HEK293 (cell line): Measurements from ENCODE around the gene RAI14.

Source experiments
- REPIN1 ChIP-seq: fragments of 450-650 bp; formaldehyde crosslinking; IDR thresholded peaks from 2 replicates; pipeline ENCODE4 v1.5.1; 2017; ENCODE audit warnings: missing biosample characterization, missing genetic modification characterization, low read depth
- SCRT1 ChIP-seq: fragments of 450-650 bp; formaldehyde crosslinking; IDR thresholded peaks from 2 replicates; pipeline ENCODE4 v1.5.1; 2016; ENCODE audit warnings: missing biosample characterization, missing genetic modification characterization, borderline replicate concordance
- SETDB1 ChIP-seq: IDR thresholded peaks from one replicate; pipeline ENCODE4 v1.6.1; 2017; ENCODE audit warnings: mild to moderate bottlenecking, low read length, moderate library complexity, mixed read lengths; ENCODE audit not compliant: insufficient read length
- ZBTB20 ChIP-seq: fragments of 450-650 bp; formaldehyde crosslinking; IDR thresholded peaks from 2 replicates; pipeline ENCODE4 v1.5.1; 2016; ENCODE audit warnings: missing biosample characterization, missing genetic modification characterization
- ZBTB7A ChIP-seq: fragments of 450-650 bp; formaldehyde crosslinking; IDR thresholded peaks from 2 replicates; pipeline ENCODE4 v1.5.1; 2016; ENCODE audit warnings: low read depth, missing biosample characterization, missing genetic modification characterization
- ZBTB8A ChIP-seq: fragments of 450-650 bp; formaldehyde crosslinking; IDR thresholded peaks from 2 replicates; pipeline ENCODE4 v1.5.1; 2016; ENCODE audit warnings: missing biosample characterization, missing genetic modification characterization
- ZEB2 ChIP-seq: fragments of 450-650 bp; formaldehyde crosslinking; IDR thresholded peaks from 2 replicates; pipeline ENCODE4 v1.5.1; 2016; ENCODE audit warnings: missing biosample characterization, missing genetic modification characterization
- ZFHX2 ChIP-seq: fragments of 450-650 bp; formaldehyde crosslinking; conservative IDR thresholded peaks from 2 replicates; pipeline ENCODE4 v1.5.1; 2016; ENCODE audit warnings: missing biosample characterization, missing genetic modification characterization
- ZFP3 ChIP-seq: fragments of 450-650 bp; formaldehyde crosslinking; IDR thresholded peaks from 2 replicates; pipeline ENCODE4 v1.5.1; 2016; ENCODE audit warnings: low read depth, missing biosample characterization, missing genetic modification characterization
- ZFP41 ChIP-seq: fragments of 450-650 bp; formaldehyde crosslinking; IDR thresholded peaks from 2 replicates; pipeline ENCODE4 v1.5.1; 2016; ENCODE audit warnings: missing biosample characterization, missing genetic modification characterization, borderline replicate concordance
- ZFP69B ChIP-seq: fragments of 450-650 bp; formaldehyde crosslinking; IDR thresholded peaks from 2 replicates; pipeline ENCODE4 v1.5.1; 2016; ENCODE audit warnings: missing biosample characterization, missing genetic modification characterization
- ZNF114 ChIP-seq: fragments of 450-650 bp; formaldehyde crosslinking; IDR thresholded peaks from 2 replicates; pipeline ENCODE4 v1.5.0; 2017; ENCODE audit warnings: missing biosample characterization, missing genetic modification characterization
- ZNF155 ChIP-seq: fragments of 450-650 bp; formaldehyde crosslinking; IDR thresholded peaks from 2 replicates; pipeline ENCODE4 v1.5.1; 2016; ENCODE audit warnings: missing biosample characterization, missing genetic modification characterization
- ZNF169 ChIP-seq: fragments of 450-650 bp; formaldehyde crosslinking; IDR thresholded peaks from 2 replicates; pipeline ENCODE4 v1.5.1; 2016; ENCODE audit warnings: missing biosample characterization, missing genetic modification characterization
- ZNF174 ChIP-seq: fragments of 450-650 bp; formaldehyde crosslinking; IDR thresholded peaks from 2 replicates; pipeline ENCODE4 v1.5.0; 2017; ENCODE audit warnings: missing biosample characterization, mild to moderate bottlenecking, missing genetic modification characterization
- ZNF184 ChIP-seq: fragments of 450-650 bp; IDR thresholded peaks from 2 replicates; pipeline ENCODE4 v1.5.1; 2018; ENCODE audit warnings: missing biosample characterization, mild to moderate bottlenecking, missing genetic modification characterization
- ZNF19 ChIP-seq: fragments of 450-650 bp; formaldehyde crosslinking; IDR thresholded peaks from 2 replicates; pipeline ENCODE4; 2016; ENCODE audit warnings: missing biosample characterization, missing genetic modification characterization, low read depth
- ZNF221 ChIP-seq: fragments of 450-650 bp; formaldehyde crosslinking; IDR thresholded peaks from 2 replicates; pipeline ENCODE4 v1.5.1; 2017; ENCODE audit warnings: missing biosample characterization, missing genetic modification characterization, borderline replicate concordance
- ZNF24 ChIP-seq: fragments of 450-650 bp; formaldehyde crosslinking; IDR thresholded peaks from 2 replicates; pipeline ENCODE4 v1.5.1; 2016; ENCODE audit warnings: missing biosample characterization, missing genetic modification characterization
- ZNF341 ChIP-seq: fragments of 450-650 bp; formaldehyde crosslinking; IDR thresholded peaks from 2 replicates; pipeline ENCODE4; 2016; ENCODE audit warnings: low read depth, missing biosample characterization, missing genetic modification characterization
- ZNF394 ChIP-seq: fragments of 450-650 bp; formaldehyde crosslinking; IDR thresholded peaks from 2 replicates; pipeline ENCODE4 v1.5.1; 2016; ENCODE audit warnings: missing biosample characterization, missing genetic modification characterization, mild to moderate bottlenecking, moderate library complexity, borderline replicate concordance
- ZNF404 ChIP-seq: fragments of 450-650 bp; formaldehyde crosslinking; IDR thresholded peaks from 2 replicates; pipeline ENCODE4 v1.5.1; 2017; ENCODE audit warnings: missing biosample characterization, missing genetic modification characterization
- ZNF423 ChIP-seq: fragments of 450-650 bp; formaldehyde crosslinking; IDR thresholded peaks from 2 replicates; pipeline ENCODE4 v1.5.1; 2016; ENCODE audit warnings: missing biosample characterization, missing genetic modification characterization
- ZNF48 ChIP-seq: fragments of 450-650 bp; formaldehyde crosslinking; IDR thresholded peaks from 2 replicates; pipeline ENCODE4 v1.5.1; 2016; ENCODE audit warnings: missing biosample characterization, missing genetic modification characterization
- ZNF571 ChIP-seq: fragments of 450-650 bp; formaldehyde crosslinking; IDR thresholded peaks from 2 replicates; pipeline ENCODE4 v1.5.0; 2017; ENCODE audit warnings: missing biosample characterization, missing genetic modification characterization
- ZNF600 ChIP-seq: fragments of 450-650 bp; formaldehyde crosslinking; IDR thresholded peaks from 2 replicates; pipeline ENCODE4 v1.5.1; 2016; ENCODE audit warnings: missing biosample characterization, missing genetic modification characterization
- ZNF664 ChIP-seq: fragments of 450-650 bp; formaldehyde crosslinking; IDR thresholded peaks from 2 replicates; pipeline ENCODE4 v1.5.1; 2016; ENCODE audit warnings: missing biosample characterization, missing genetic modification characterization
- ZNF747 ChIP-seq: fragments of 450-650 bp; formaldehyde crosslinking; IDR thresholded peaks from 2 replicates; pipeline ENCODE4 v1.5.1; 2016; ENCODE audit warnings: missing biosample characterization, missing genetic modification characterization
- ZNF837 ChIP-seq: fragments of 450-650 bp; formaldehyde crosslinking; IDR thresholded peaks from 2 replicates; pipeline ENCODE4 v1.5.1; 2016; ENCODE audit warnings: missing biosample characterization, missing genetic modification characterization
- ZXDB ChIP-seq: fragments of 450-650 bp; formaldehyde crosslinking; IDR thresholded peaks from 2 replicates; pipeline ENCODE4 v1.5.1; 2016; ENCODE audit warnings: missing biosample characterization, missing genetic modification characterization
- TF ChIP-seq, protein P1 (sequence below): fragments of 450-650 bp; formaldehyde crosslinking; IDR thresholded peaks from 2 replicates; pipeline ENCODE4 v1.5.1; 2016; ENCODE audit warnings: missing biosample characterization, missing genetic modification characterization
- TF ChIP-seq, protein P2 (sequence below): fragments of 450-650 bp; formaldehyde crosslinking; IDR thresholded peaks from 2 replicates; pipeline ENCODE4 v1.5.1; 2016; ENCODE audit warnings: missing biosample characterization, missing genetic modification characterization
- TF ChIP-seq, protein P3 (sequence below): fragments of 450-650 bp; formaldehyde crosslinking; IDR thresholded peaks from 2 replicates; pipeline ENCODE4 v1.5.1; 2017; ENCODE audit warnings: missing biosample characterization, missing genetic modification characterization
- TF ChIP-seq, protein P4 (sequence below): fragments of 450-650 bp; formaldehyde crosslinking; IDR thresholded peaks from 2 replicates; pipeline ENCODE4 v1.5.1; 2016; ENCODE audit warnings: missing biosample characterization, missing genetic modification characterization, low read depth
- TF ChIP-seq, protein P5 (sequence below): fragments of 450-650 bp; IDR thresholded peaks from 2 replicates; pipeline ENCODE4 v1.5.1; 2018; ENCODE audit warnings: missing biosample characterization, mild to moderate bottlenecking, missing genetic modification characterization

The RAI14 gene

DNA sequence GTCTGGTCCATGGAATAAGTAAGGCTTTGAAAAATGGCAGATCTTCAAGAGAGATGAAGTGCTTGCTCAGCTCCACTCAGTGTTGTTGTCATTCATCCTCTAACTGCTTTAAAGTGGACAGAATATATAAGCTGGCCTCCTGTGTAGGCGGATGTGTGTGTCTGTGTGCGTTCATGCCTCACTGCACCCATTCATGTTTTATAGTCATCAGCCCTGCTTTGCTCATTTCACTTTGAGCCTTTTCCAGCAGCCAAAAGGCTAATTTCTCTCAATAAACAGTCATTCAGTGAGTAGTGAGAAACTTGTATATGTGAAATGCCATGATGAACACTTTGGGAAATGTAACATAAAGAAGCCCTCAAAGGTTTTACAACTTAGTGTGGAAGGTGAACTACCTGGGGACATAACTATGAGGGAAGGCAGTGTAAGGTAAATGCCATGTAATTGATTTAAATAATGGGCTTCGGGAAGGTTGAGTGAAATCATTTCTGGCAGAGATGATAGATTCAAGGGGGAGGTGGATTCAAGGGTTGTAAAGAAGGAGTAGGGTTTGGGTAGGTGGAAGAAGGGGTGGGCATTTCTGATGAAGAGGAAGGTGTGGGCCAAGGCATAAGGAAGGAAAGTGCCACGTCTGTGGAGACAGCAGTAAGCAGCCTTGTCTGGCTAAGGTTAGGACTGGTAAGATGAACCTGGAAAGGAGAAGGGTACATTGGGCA lies 198.5 kb downstream of the RAI14 start (continued):
- TF ChIP-seq, protein P1, sequence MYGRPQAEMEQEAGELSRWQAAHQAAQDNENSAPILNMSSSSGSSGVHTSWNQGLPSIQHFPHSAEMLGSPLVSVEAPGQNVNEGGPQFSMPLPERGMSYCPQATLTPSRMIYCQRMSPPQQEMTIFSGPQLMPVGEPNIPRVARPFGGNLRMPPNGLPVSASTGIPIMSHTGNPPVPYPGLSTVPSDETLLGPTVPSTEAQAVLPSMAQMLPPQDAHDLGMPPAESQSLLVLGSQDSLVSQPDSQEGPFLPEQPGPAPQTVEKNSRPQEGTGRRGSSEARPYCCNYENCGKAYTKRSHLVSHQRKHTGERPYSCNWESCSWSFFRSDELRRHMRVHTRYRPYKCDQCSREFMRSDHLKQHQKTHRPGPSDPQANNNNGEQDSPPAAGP = no peak
- TF ChIP-seq ZNF48 (tag by site-specific recombination) = no peak
- TF ChIP-seq ZNF571 (tag by site-specific recombination) = no peak
- no peak for TF ChIP-seq ZNF404 (tag by site-specific recombination)
- no peak for TF ChIP-seq ZNF184 (tag by site-specific recombination)
- no peak for TF ChIP-seq ZNF114 (tag by site-specific recombination)
- TF ChIP-seq, protein P2, sequence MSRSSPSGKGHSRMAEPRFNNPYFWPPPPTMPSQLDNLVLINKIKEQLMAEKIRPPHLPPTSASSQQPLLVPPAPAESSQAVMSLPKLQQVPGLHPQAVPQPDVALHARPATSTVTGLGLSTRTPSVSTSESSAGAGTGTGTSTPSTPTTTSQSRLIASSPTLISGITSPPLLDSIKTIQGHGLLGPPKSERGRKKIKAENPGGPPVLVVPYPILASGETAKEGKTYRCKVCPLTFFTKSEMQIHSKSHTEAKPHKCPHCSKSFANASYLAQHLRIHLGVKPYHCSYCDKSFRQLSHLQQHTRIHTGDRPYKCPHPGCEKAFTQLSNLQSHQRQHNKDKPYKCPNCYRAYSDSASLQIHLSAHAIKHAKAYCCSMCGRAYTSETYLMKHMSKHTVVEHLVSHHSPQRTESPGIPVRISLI (tag by site-specific recombination) = no peak
- no peak for TF ChIP-seq ZNF221 (tag by site-specific recombination)
- TF ChIP-seq ZNF155 = no peak
- no peak for TF ChIP-seq ZNF24 (tag by site-specific recombination)
- no peak for TF ChIP-seq ZNF837 (tag by site-specific recombination)
- TF ChIP-seq ZEB2 = peak; percentile 65; the same call in 1 of the 2 replicates
- no peak for TF ChIP-seq ZFP3 (tag by site-specific recombination)
- no peak for TF ChIP-seq ZNF19 (tag by site-specific recombination)
- no peak for TF ChIP-seq ZNF169 (tag by site-specific recombination)
- TF ChIP-seq ZNF747 (tag by site-specific recombination) = no peak
- no peak for TF ChIP-seq ZNF423
- no peak for TF ChIP-seq ZNF600
- TF ChIP-seq ZFP69B (tag by site-specific recombination) = no peak
- TF ChIP-seq ZBTB8A (tag by site-specific recombination) = peak; percentile 81
- TF ChIP-seq ZBTB7A (tag by site-specific recombination) = no peak
- TF ChIP-seq SCRT1 (tag by site-specific recombination) = no peak
- no peak for TF ChIP-seq ZBTB20 (tag by site-specific recombination)
- TF ChIP-seq, protein P3, sequence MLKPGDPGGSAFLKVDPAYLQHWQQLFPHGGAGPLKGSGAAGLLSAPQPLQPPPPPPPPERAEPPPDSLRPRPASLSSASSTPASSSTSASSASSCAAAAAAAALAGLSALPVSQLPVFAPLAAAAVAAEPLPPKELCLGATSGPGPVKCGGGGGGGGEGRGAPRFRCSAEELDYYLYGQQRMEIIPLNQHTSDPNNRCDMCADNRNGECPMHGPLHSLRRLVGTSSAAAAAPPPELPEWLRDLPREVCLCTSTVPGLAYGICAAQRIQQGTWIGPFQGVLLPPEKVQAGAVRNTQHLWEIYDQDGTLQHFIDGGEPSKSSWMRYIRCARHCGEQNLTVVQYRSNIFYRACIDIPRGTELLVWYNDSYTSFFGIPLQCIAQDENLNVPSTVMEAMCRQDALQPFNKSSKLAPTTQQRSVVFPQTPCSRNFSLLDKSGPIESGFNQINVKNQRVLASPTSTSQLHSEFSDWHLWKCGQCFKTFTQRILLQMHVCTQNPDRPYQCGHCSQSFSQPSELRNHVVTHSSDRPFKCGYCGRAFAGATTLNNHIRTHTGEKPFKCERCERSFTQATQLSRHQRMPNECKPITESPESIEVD = peak; percentile 89
- TF ChIP-seq ZNF341 (tag by site-specific recombination) = no peak
- no peak for TF ChIP-seq ZNF174
- no peak for TF ChIP-seq ZFP41 (tag by site-specific recombination)
- peak; percentile 10; the same call in 1 of the 2 replicates for TF ChIP-seq ZNF664
- TF ChIP-seq, protein P4, sequence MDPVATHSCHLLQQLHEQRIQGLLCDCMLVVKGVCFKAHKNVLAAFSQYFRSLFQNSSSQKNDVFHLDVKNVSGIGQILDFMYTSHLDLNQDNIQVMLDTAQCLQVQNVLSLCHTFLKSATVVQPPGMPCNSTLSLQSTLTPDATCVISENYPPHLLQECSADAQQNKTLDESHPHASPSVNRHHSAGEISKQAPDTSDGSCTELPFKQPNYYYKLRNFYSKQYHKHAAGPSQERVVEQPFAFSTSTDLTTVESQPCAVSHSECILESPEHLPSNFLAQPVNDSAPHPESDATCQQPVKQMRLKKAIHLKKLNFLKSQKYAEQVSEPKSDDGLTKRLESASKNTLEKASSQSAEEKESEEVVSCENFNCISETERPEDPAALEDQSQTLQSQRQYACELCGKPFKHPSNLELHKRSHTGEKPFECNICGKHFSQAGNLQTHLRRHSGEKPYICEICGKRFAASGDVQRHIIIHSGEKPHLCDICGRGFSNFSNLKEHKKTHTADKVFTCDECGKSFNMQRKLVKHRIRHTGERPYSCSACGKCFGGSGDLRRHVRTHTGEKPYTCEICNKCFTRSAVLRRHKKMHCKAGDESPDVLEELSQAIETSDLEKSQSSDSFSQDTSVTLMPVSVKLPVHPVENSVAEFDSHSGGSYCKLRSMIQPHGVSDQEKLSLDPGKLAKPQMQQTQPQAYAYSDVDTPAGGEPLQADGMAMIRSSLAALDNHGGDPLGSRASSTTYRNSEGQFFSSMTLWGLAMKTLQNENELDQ (tag by site-specific recombination) = no peak
- TF ChIP-seq SETDB1 = no peak
- no peak for TF ChIP-seq ZNF394 (tag by site-specific recombination)
- 0 out of 2 replicates have a peak, but pooled peaks have one; percentile 27 for TF ChIP-seq ZXDB (tag by site-specific recombination)
- peak; percentile 82 for TF ChIP-seq ZFHX2
- TF ChIP-seq, protein P5, sequence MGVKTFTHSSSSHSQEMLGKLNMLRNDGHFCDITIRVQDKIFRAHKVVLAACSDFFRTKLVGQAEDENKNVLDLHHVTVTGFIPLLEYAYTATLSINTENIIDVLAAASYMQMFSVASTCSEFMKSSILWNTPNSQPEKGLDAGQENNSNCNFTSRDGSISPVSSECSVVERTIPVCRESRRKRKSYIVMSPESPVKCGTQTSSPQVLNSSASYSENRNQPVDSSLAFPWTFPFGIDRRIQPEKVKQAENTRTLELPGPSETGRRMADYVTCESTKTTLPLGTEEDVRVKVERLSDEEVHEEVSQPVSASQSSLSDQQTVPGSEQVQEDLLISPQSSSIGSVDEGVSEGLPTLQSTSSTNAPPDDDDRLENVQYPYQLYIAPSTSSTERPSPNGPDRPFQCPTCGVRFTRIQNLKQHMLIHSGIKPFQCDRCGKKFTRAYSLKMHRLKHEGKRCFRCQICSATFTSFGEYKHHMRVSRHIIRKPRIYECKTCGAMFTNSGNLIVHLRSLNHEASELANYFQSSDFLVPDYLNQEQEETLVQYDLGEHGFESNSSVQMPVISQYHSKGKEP (tag by site-specific recombination) = no peak
- no peak for TF ChIP-seq REPIN1 (tag by site-specific recombination)
